ENCODE results near the gene UQCR11.

DNA sequence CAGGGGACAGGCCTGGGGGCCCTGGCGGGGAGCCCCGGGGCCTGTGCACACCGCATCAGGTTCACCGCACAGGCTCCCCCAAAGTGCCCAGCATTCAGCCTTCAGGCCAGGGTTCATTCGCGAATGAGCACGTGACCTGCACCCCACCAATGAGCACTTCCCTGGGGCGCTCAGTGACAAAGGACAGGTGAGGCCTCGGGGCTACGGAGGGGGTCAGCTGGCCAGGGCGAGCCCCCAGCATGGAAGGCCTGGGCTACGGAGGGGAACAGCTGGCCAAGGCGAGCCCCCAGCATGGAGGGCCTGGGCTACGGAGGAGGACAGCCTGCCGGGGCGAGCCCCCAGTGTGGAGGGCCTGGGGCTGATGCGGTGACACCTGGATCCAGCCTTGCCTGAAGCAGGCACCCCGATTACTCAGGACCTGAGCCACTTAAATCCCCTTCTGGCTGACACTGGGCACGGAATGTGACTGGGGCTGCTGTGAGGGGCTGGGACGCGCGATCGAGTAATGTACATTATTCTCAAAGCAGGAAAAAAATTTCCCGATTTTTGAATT, 24.1 kb upstream of the UQCR11 start:
- TF ChIP-seq GATA2 (IDR thresholded peaks at IDR 0.05; ENCODE audit: insufficient read depth, insufficient read length, low read depth, low read length) (no peak), FOS (IDR thresholded peaks at IDR 0.05; ENCODE audit: borderline replicate concordance, insufficient read depth, low read length) (no peak), CTCF (IDR thresholded peaks at IDR 0.05; ENCODE audit: extremely low read depth in 1 of 2, insufficient read depth in 1 of 2, low read depth in 1 of 2, low read length in 2 of 2) (no peak)
